PC-3 (cell line): ENCODE results near the gene TRAF3. TPM values are rescaled to one million over a fixed set of nuclear protein-coding genes. Genes with fewer than 3 reads are reported as not detected.

Source experiments
- ATAC-seq: fragments of 200-7000 bp; cut with Tn5 transposase; 2 replicates; pipeline ENCODE4 v1.9.1; 2020; ENCODE audit warnings: mild to moderate bottlenecking, moderate library complexity
- BruUV-seq: library from RNA; stranded (reverse); fragments of 400-500 nt; replicated peaks from 2 replicates; lab custom pipeline; 2021; lab: Mats Ljungman, UMichigan
- CTCF ChIA-PET: fragments of 300-600 bp; sonication (Branson Sonifier 250); formaldehyde crosslinking; loops from one replicate; lab custom pipeline; 2022; ENCODE audit warnings: antibody characterized with exemption; lab: Charles Lee
- POLR2A ChIA-PET: fragments of 300-600 bp; sonication (Branson Sonifier 250); formaldehyde crosslinking; loops from one replicate; lab custom pipeline; 2022; ENCODE audit warnings: antibody characterized with exemption; ENCODE audit not compliant: unreplicated experiment; lab: Charles Lee
- DNase-seq: peaks from one replicate; pipeline ENCODE4 v3.0.0-alpha.2; 2015
- H2AFZ ChIP-seq: fragments of 300-600 bp; sonication (generic); 2 replicates; pipeline ENCODE4 v1.6.0; 2016; ENCODE audit warnings: antibody characterized with exemption, low read length
- H3F3A ChIP-seq: fragments of 300-600 bp; sonication (generic); one replicate; pipeline ENCODE4 v1.6.0; 2017; ENCODE audit warnings: antibody characterized with exemption, low read length, control low read depth, mild to moderate bottlenecking; ENCODE audit not compliant: unreplicated experiment
- H3K27ac ChIP-seq: fragments of 300-600 bp; sonication (generic); 2 replicates; pipeline ENCODE4 v1.5.1; 2016; ENCODE audit warnings: mild to moderate bottlenecking, low read length
- H3K27me3 ChIP-seq: fragments of 300-600 bp; sonication (generic); 2 replicates; pipeline ENCODE4 v1.6.1; 2016; ENCODE audit warnings: low read length, mixed read lengths
- H3K36me3 ChIP-seq: fragments of 300-600 bp; sonication (generic); 2 replicates; pipeline ENCODE4 v1.6.1; 2016; ENCODE audit warnings: low read depth, mixed run types, low read length, mixed read lengths
- H3K4me1 ChIP-seq: fragments of 300-600 bp; sonication (generic); 2 replicates; pipeline ENCODE4 v1.5.1; 2016; ENCODE audit warnings: low read length; ENCODE audit not compliant: insufficient read depth
- H3K4me2 ChIP-seq: fragments of 300-600 bp; sonication (generic); 2 replicates; pipeline ENCODE4 v1.6.0; 2016; ENCODE audit warnings: low read length
- H3K4me3 ChIP-seq: fragments of 300-600 bp; sonication (generic); 2 replicates; pipeline ENCODE4 v1.5.1; 2016; ENCODE audit warnings: mild to moderate bottlenecking, low read length, mixed read lengths
- H3K79me2 ChIP-seq: fragments of 300-600 bp; sonication (generic); 2 replicates; pipeline ENCODE4 v1.6.1; 2017; ENCODE audit warnings: low read length, mixed read lengths
- H3K9ac ChIP-seq: fragments of 300-600 bp; sonication (generic); 2 replicates; pipeline ENCODE4 v1.6.0; 2016; ENCODE audit warnings: mild to moderate bottlenecking, low read length
- H3K9me2 ChIP-seq: fragments of 300-600 bp; sonication (generic); replicated peaks from 2 replicates; pipeline ENCODE4 v1.6.1; 2016; ENCODE audit warnings: mixed run types, low read length, mixed read lengths
- H3K9me3 ChIP-seq: fragments of 300-600 bp; sonication (generic); 2 replicates; pipeline ENCODE4 v1.6.1; 2016; ENCODE audit warnings: low read length, mixed read lengths
- H4K20me1 ChIP-seq: fragments of 300-600 bp; sonication (generic); 2 replicates; pipeline ENCODE4 v1.6.1; 2016; ENCODE audit warnings: low read length, mixed read lengths
- EZH2 ChIP-seq: fragments of 300-600 bp; sonication (generic); IDR thresholded peaks from one replicate; pipeline ENCODE4 v1.6.1; 2017; ENCODE audit warnings: antibody characterized with exemption, mild to moderate bottlenecking, low read length; ENCODE audit not compliant: unreplicated experiment
- EZH2phosphoT487 ChIP-seq: fragments of 300-600 bp; sonication (generic); IDR thresholded peaks from 2 replicates; pipeline ENCODE4 v1.6.1; 2018; ENCODE audit warnings: mild to moderate bottlenecking, antibody characterized with exemption, low read length, borderline replicate concordance
- intact Hi-C: fragments of 100-400 bp; cut with micrococcal nuclease; formaldehyde crosslinking; loops from 2 replicates; pipeline ENCODE4 v1.9.0; 2023
- total RNA-seq: library from RNA; depleted of rRNA; stranded (reverse); fragments of >200 nt; gene quantifications from 2 replicates; pipeline ENCODE4 v1.2.3, GENCODE V29; 2014
- TF ChIP-seq, protein P1 (sequence below): fragments of 300-600 bp; sonication (generic); conservative IDR thresholded peaks from 2 replicates; pipeline ENCODE4 v1.5.1; 2017; ENCODE audit warnings: antibody characterized with exemption, low read depth, mild to moderate bottlenecking, low read length

Gene TRAF3
- total RNA-seq, 1 experiment from 2014 or later, result 19.4 TPM

DNA sequence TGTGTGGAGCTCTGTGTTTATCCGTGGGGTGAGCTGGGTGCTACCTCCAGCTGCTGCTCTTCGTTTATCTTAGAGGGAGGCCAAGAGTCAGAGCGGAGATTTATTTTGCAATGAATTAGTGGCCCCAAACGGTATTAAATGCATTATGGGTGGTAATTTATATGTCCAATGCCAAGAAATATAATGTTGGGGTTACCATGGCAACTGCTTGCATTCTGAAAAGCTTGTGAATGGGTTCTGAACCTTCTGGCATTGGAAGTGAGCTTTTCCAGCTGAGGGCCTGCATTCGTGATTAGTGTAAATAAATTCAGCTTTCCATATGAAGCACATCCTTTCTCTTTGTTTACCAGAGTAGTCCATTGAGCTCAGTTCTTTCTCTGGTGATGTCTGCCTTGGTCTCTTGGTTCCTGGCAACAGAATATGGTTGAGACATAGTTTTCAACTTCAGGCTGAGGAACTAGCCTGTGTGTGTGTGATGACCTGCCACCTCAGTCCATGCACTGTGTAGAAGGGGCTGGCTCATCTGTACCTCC, 51.8 kb downstream of the TRAF3 start:
- intact Hi-C loops, result no loop called here
- ChIA-PET CTCF (no interaction called here), POLR2A (no interaction called here)
- Histone ChIP-seq H3K9me3 (no peaks in the 10 kb centered on the region), H3K4me2 (no peak overlapping the region), H3K9me2 (no peaks in the 10 kb centered on the region), H3K79me2 (peaks cover 60% of the 10 kb centered on the region), H2AFZ (no peak overlapping the region), H3F3A (no peaks in the 10 kb centered on the region), H3K9ac (no peak overlapping the region), H4K20me1 (no peaks in the 10 kb centered on the region), H3K4me1 (peaks cover 14% of the 10 kb centered on the region), H3K36me3 (peaks cover 4% of the 10 kb centered on the region; the same call in 1 of the 2 replicates), H3K4me3 (no peak overlapping the region), H3K27me3 (no peaks in the 10 kb centered on the region), H3K27ac (no peak overlapping the region)
- TF ChIP-seq EZH2phosphoT487, result no peak
- no peak for TF ChIP-seq EZH2
- TF ChIP-seq, protein P1, sequence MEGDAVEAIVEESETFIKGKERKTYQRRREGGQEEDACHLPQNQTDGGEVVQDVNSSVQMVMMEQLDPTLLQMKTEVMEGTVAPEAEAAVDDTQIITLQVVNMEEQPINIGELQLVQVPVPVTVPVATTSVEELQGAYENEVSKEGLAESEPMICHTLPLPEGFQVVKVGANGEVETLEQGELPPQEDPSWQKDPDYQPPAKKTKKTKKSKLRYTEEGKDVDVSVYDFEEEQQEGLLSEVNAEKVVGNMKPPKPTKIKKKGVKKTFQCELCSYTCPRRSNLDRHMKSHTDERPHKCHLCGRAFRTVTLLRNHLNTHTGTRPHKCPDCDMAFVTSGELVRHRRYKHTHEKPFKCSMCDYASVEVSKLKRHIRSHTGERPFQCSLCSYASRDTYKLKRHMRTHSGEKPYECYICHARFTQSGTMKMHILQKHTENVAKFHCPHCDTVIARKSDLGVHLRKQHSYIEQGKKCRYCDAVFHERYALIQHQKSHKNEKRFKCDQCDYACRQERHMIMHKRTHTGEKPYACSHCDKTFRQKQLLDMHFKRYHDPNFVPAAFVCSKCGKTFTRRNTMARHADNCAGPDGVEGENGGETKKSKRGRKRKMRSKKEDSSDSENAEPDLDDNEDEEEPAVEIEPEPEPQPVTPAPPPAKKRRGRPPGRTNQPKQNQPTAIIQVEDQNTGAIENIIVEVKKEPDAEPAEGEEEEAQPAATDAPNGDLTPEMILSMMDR, result no peak
- BruUV-seq, result no TSS peak
- ATAC-seq (no peak), DNase-seq (no peak)

DNA sequence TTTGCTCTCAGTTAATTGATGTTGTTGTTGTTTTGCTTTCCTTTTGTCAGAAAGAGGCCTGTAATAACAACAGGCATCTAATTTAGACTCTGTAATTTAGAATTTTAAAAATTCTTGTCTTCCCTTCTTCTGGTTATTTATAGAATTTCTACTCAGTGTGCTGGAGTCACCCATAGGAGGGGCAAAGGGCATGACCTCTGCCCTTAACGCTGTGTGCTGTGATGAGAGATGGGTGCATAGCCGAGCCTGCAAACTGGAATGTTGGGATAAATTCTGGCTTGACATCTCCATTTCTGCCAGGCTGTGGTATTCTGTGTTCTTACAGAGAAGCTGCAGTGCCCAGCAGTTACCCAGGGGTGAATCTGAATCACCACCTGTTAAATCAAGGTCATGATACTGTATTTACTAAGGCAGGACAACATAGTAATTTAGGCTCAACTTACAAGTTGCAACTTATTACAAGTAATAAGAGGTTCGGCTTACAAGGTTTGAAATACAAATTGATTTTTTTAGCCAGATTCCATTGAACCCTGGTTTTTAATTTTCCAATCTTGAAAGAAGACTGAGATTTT, 53.3 kb downstream of the TRAF3 start:
- CTCF ChIA-PET, result no interaction called here
- Histone ChIP-seq H3K9me3 (no peaks in the 10 kb centered on the region), H3K9ac (no peak overlapping the region), H4K20me1 (no peaks in the 10 kb centered on the region), H3K36me3 (peaks cover 4% of the 10 kb centered on the region; the same call in 1 of the 2 replicates), H3K27me3 (no peaks in the 10 kb centered on the region), H3K4me2 (no peak overlapping the region), H3K79me2 (peaks cover 48% of the 10 kb centered on the region), H2AFZ (no peak overlapping the region), H3F3A (no peaks in the 10 kb centered on the region), H3K9me2 (no peaks in the 10 kb centered on the region), H3K4me3 (no peak overlapping the region), H3K27ac (no peak overlapping the region), H3K4me1 (no peaks in the 10 kb centered on the region)
- POLR2A ChIA-PET, result interaction anchor here (0.6 kb wide), 1 partner anchor 10 kb away, joined by 5 read pairs; no protein-coding TSS in a partner anchor
- TF ChIP-seq, protein P1, result no peak
- TF ChIP-seq EZH2 (no peak), EZH2phosphoT487 (no peak)
- no TSS peak for BruUV-seq
- DNase-seq, result no peak
- intact Hi-C loops, result no loop called here
- ATAC-seq, result no peak

DNA sequence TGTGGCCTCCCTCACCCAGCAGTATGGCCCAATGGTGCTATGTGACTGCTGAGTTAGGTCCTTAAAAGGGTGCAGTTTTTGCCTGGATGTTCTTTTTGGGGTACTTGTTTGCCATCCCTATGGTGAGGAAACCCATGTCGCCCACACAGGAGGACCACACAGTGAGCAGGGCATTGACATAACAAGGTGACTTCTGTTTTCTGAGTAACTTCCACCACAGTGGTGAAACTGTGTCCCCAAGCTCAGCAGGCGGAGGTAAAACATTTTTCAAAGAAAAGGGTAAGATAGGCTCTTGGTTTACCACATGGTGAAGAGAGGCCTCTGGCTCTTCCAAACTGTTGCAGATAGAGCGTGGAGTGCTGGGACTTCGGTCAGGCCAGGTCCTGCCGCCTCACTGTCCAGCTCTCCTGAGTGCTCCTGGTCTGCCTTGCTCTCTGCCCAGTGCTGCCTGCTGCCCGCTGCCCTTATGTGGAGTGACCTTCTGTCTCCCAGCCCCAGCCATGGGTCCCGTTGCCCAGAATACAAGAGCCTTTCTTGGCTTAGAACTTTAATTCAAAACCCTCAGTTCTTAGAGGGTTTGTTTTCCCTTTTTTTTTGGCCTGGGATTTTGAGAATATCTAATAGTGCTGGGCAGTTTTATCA, 54.0 kb downstream of the TRAF3 start:
- H3K9me3 ChIP-seq, result no peaks in the 10 kb centered on the region
- ChIA-PET CTCF (no interaction called here), POLR2A (no interaction called here)
- no peak overlapping the region for H3K9ac ChIP-seq
- no peak overlapping the region for H3K4me2 ChIP-seq
- no peak for ATAC-seq
- H3K27me3 ChIP-seq, result no peaks in the 10 kb centered on the region
- H3K4me1 ChIP-seq, result no peaks in the 10 kb centered on the region
- BruUV-seq, result no TSS peak
- DNase-seq, result no peak
- H3K36me3 ChIP-seq, result peaks cover 4% of the 10 kb centered on the region; the same call in 1 of the 2 replicates
- H4K20me1 ChIP-seq, result no peaks in the 10 kb centered on the region
- no peak overlapping the region for H3K27ac ChIP-seq
- no peaks in the 10 kb centered on the region for H3K9me2 ChIP-seq
- no peaks in the 10 kb centered on the region for H3F3A ChIP-seq
- H3K4me3 ChIP-seq, result no peak overlapping the region
- H2AFZ ChIP-seq, result no peak overlapping the region
- intact Hi-C loops, result no loop called here
- peaks cover 41% of the 10 kb centered on the region for H3K79me2 ChIP-seq
- TF ChIP-seq EZH2 (no peak), EZH2phosphoT487 (no peak)
